ENCODE measurements around the gene ARHGEF38.
"Not testable (repeated sequence)": the region's sequence is repeated elsewhere in the genome, so short reads cannot be mapped to it uniquely, and the experiment has no call there.

Gene ARHGEF38

GRCh38 chr4:105605493-105605892 is 53.1 kb downstream of the ARHGEF38 start:
- H3K9me3 ChIP-seq (ENCODE audit: insufficient read depth, low read depth, low read length) = no peaks in the 10 kb centered on the region
- WGBS (ENCODE audit: extremely low coverage, insufficient coverage, insufficient read length) = no CpG with 5 or more reads among the region's 1 CpG

GRCh38 chr4:105607876-105608275 is 55.5 kb downstream of the ARHGEF38 start:
- no peaks in the 10 kb centered on the region for H3K79me1 ChIP-seq (ENCODE audit: low read length)
- H3K18ac ChIP-seq (ENCODE audit: low read length) = no peak overlapping the region
- H3K36me3 ChIP-seq (ENCODE audit: control insufficient read depth in 1 of 2, insufficient read depth in 2 of 2, low read length in 2 of 2) = no peaks in the 10 kb centered on the region
- no peaks in the 10 kb centered on the region for H3K79me2 ChIP-seq (ENCODE audit: control insufficient read depth, insufficient read depth, low read length, poor library complexity)
- H3K23ac ChIP-seq (ENCODE audit: low read length) = no peak overlapping the region
- DNase-seq = peak; percentile 60 to 86
- H2AK5ac ChIP-seq (ENCODE audit: low read length) = no peak overlapping the region
- no CpG with 5 or more reads among the region's 2 CpGs for WGBS (ENCODE audit: extremely low coverage, insufficient coverage, insufficient read length)
- H3K27ac ChIP-seq (ENCODE audit: low read depth, low read length) = no peak overlapping the region
- no peak overlapping the region for H3K9ac ChIP-seq (ENCODE audit: low read length)
- H2BK120ac ChIP-seq (ENCODE audit: insufficient read depth, low read length, poor library complexity) = no peak overlapping the region
- peaks cover 0 to 2% of the 10 kb centered on the region in 2 experiments for H3K4me1 ChIP-seq (ENCODE audit: control insufficient read depth in 1 of 2, insufficient read depth in 2 of 2, low read length in 2 of 2)
- no peak overlapping the region for H2BK5ac ChIP-seq (ENCODE audit: low read depth, low read length, poor library complexity)
- no peak overlapping the region for H4K8ac ChIP-seq (ENCODE audit: low read depth, low read length)
- no peak overlapping the region for H3K4me2 ChIP-seq (ENCODE audit: low read length)
- H4K12ac ChIP-seq (ENCODE audit: low read depth, low read length) = no peak overlapping the region
- no peak overlapping the region for H3K4me3 ChIP-seq (ENCODE audit: low read depth, low read length)
- H3K9me3 ChIP-seq (ENCODE audit: insufficient read depth, low read depth, low read length) = no peaks in the 10 kb centered on the region
- H2AFZ ChIP-seq (ENCODE audit: insufficient read depth, low read length, poor library complexity) = no peak overlapping the region
- H3K27me3 ChIP-seq (ENCODE audit: insufficient read depth, low read length) = no peaks in the 10 kb centered on the region
- H3K14ac ChIP-seq (ENCODE audit: low read length) = no peak overlapping the region
- H3K4ac ChIP-seq (ENCODE audit: low read depth, low read length) = no peak overlapping the region
- H2BK12ac ChIP-seq (ENCODE audit: low read length) = no peak overlapping the region
- H4K91ac ChIP-seq (ENCODE audit: low read depth, low read length) = no peak overlapping the region

More at GRCh38 chr4:105605493-105605892, 53.1 kb downstream of the ARHGEF38 start:
- H3K4me1 ChIP-seq (ENCODE audit: control insufficient read depth in 1 of 2, insufficient read depth in 2 of 2, low read length in 2 of 2) = peaks cover 0 to 2% of the 10 kb centered on the region in 2 experiments
- no peak overlapping the region for H4K8ac ChIP-seq (ENCODE audit: low read depth, low read length)
- no peak overlapping the region for H2AK5ac ChIP-seq (ENCODE audit: low read length)
- H3K18ac ChIP-seq (ENCODE audit: low read length) = no peak overlapping the region
- no peak overlapping the region for H2BK12ac ChIP-seq (ENCODE audit: low read length)
- H4K12ac ChIP-seq (ENCODE audit: low read depth, low read length) = no peak overlapping the region
- no peaks in the 10 kb centered on the region for H3K79me2 ChIP-seq (ENCODE audit: control insufficient read depth, insufficient read depth, low read length, poor library complexity)
- DNase-seq = peak in 1 of 2 donors; percentile 41
- H3K4me2 ChIP-seq (ENCODE audit: low read length) = no peak overlapping the region
- no peak overlapping the region for H3K27ac ChIP-seq (ENCODE audit: low read depth, low read length)
- H3K23ac ChIP-seq (ENCODE audit: low read length) = no peak overlapping the region
- H3K27me3 ChIP-seq (ENCODE audit: insufficient read depth, low read length) = no peaks in the 10 kb centered on the region
- no peak overlapping the region for H3K14ac ChIP-seq (ENCODE audit: low read length)
- H2BK120ac ChIP-seq (ENCODE audit: insufficient read depth, low read length, poor library complexity) = no peak overlapping the region
- H3K79me1 ChIP-seq (ENCODE audit: low read length) = no peaks in the 10 kb centered on the region
- H3K9ac ChIP-seq (ENCODE audit: low read length) = no peak overlapping the region
- no peak overlapping the region for H3K4ac ChIP-seq (ENCODE audit: low read depth, low read length)
- no peak overlapping the region for H2BK5ac ChIP-seq (ENCODE audit: low read depth, low read length, poor library complexity)
- H3K36me3 ChIP-seq (ENCODE audit: control insufficient read depth in 1 of 2, insufficient read depth in 2 of 2, low read length in 2 of 2) = no peaks in the 10 kb centered on the region
- H2AFZ ChIP-seq (ENCODE audit: insufficient read depth, low read length, poor library complexity) = no peak overlapping the region
- no peak overlapping the region for H4K91ac ChIP-seq (ENCODE audit: low read depth, low read length)
- no peak overlapping the region for H3K4me3 ChIP-seq (ENCODE audit: low read depth, low read length)

- H3K14ac ChIP-seq (ENCODE audit: low read length); H3K4me1 ChIP-seq (ENCODE audit: control insufficient read depth in 1 of 2, insufficient read depth in 2 of 2, low read length in 2 of 2); H3K27ac ChIP-seq (ENCODE audit: low read depth, low read length): not testable (repeated sequence)
Measured at GRCh38 chr4:105609819-105610218, 57.4 kb downstream of the ARHGEF38 start.

GRCh38 chr4:105613306-105613705 is 60.9 kb downstream of the ARHGEF38 start:
- no peak overlapping the region for H3K14ac ChIP-seq (ENCODE audit: low read length)
- no peaks in the 10 kb centered on the region for H3K79me1 ChIP-seq (ENCODE audit: low read length)
- H2BK12ac ChIP-seq (ENCODE audit: low read length) = no peak overlapping the region
- no peak overlapping the region for H2AFZ ChIP-seq (ENCODE audit: insufficient read depth, low read length, poor library complexity)
- H3K79me2 ChIP-seq (ENCODE audit: control insufficient read depth, insufficient read depth, low read length, poor library complexity) = no peaks in the 10 kb centered on the region
- H3K4me3 ChIP-seq (ENCODE audit: low read depth, low read length) = no peak overlapping the region
- H3K23ac ChIP-seq (ENCODE audit: low read length) = no peak overlapping the region
- no peaks in the 10 kb centered on the region for H3K4me1 ChIP-seq (ENCODE audit: control insufficient read depth in 1 of 2, insufficient read depth in 2 of 2, low read length in 2 of 2)
- no peaks in the 10 kb centered on the region for H3K36me3 ChIP-seq (ENCODE audit: control insufficient read depth in 1 of 2, insufficient read depth in 2 of 2, low read length in 2 of 2)
- H3K4me2 ChIP-seq (ENCODE audit: low read length) = no peak overlapping the region
- no peak overlapping the region for H4K8ac ChIP-seq (ENCODE audit: low read depth, low read length)
- no peaks in the 10 kb centered on the region for H3K27me3 ChIP-seq (ENCODE audit: insufficient read depth, low read length)
- H3K18ac ChIP-seq (ENCODE audit: low read length) = no peak overlapping the region
- no peaks in the 10 kb centered on the region for H3K9me3 ChIP-seq (ENCODE audit: insufficient read depth, low read depth, low read length)
- no peak overlapping the region for H3K4ac ChIP-seq (ENCODE audit: low read depth, low read length)
- no peak overlapping the region for H4K12ac ChIP-seq (ENCODE audit: low read depth, low read length)
- no peak overlapping the region for H2BK5ac ChIP-seq (ENCODE audit: low read depth, low read length, poor library complexity)
- no peak overlapping the region for H2AK5ac ChIP-seq (ENCODE audit: low read length)
- H3K27ac ChIP-seq (ENCODE audit: low read depth, low read length) = no peak overlapping the region
- no peak overlapping the region for H2BK120ac ChIP-seq (ENCODE audit: insufficient read depth, low read length, poor library complexity)
- H4K91ac ChIP-seq (ENCODE audit: low read depth, low read length) = no peak overlapping the region
- WGBS (ENCODE audit: extremely low coverage, insufficient coverage, insufficient read length) = no CpG with 5 or more reads among the region's 4 CpGs
- DNase-seq = peak; percentile 7 to 49
- H3K9ac ChIP-seq (ENCODE audit: low read length) = no peak overlapping the region

More at GRCh38 chr4:105609819-105610218, 57.4 kb downstream of the ARHGEF38 start:
- no CpG with 5 or more reads among the region's 5 CpGs for whole genome bisulfite sequencing (ENCODE audit: extremely low coverage, insufficient coverage, insufficient read length)
- not testable (repeated sequence) for H2AK5ac ChIP-seq (ENCODE audit: low read length); H3K79me2 ChIP-seq (ENCODE audit: control insufficient read depth, insufficient read depth, low read length, poor library complexity); H3K27me3 ChIP-seq (ENCODE audit: insufficient read depth, low read length); H4K8ac ChIP-seq (ENCODE audit: low read depth, low read length); DNase-seq; H3K23ac ChIP-seq (ENCODE audit: low read length); H4K12ac ChIP-seq (ENCODE audit: low read depth, low read length); H2BK120ac ChIP-seq (ENCODE audit: insufficient read depth, low read length, poor library complexity); H3K4me3 ChIP-seq (ENCODE audit: low read depth, low read length); H3K9me3 ChIP-seq (ENCODE audit: insufficient read depth, low read depth, low read length); H3K9ac ChIP-seq (ENCODE audit: low read length); H3K36me3 ChIP-seq (ENCODE audit: control insufficient read depth in 1 of 2, insufficient read depth in 2 of 2, low read length in 2 of 2); H3K79me1 ChIP-seq (ENCODE audit: low read length); H2AFZ ChIP-seq (ENCODE audit: insufficient read depth, low read length, poor library complexity); H2BK5ac ChIP-seq (ENCODE audit: low read depth, low read length, poor library complexity); H2BK12ac ChIP-seq (ENCODE audit: low read length); H3K18ac ChIP-seq (ENCODE audit: low read length); H3K4ac ChIP-seq (ENCODE audit: low read depth, low read length); H3K4me2 ChIP-seq (ENCODE audit: low read length); H4K91ac ChIP-seq (ENCODE audit: low read depth, low read length)
